VCaP (cell line): ENCODE results near the gene CLDN18.

Experiments used
- H3K27ac ChIP-seq: fragments of 450-650 bp; 2 replicates; pipeline ENCODE4 v1.5.1; 2017
- TF ChIP-seq, protein P1 (sequence below): fragments of 450-650 bp; conservative IDR thresholded peaks from 2 replicates; pipeline ENCODE4 v1.5.1; 2017; ENCODE audit warnings: mild to moderate bottlenecking, moderate library complexity

The CLDN18 gene

DNA sequence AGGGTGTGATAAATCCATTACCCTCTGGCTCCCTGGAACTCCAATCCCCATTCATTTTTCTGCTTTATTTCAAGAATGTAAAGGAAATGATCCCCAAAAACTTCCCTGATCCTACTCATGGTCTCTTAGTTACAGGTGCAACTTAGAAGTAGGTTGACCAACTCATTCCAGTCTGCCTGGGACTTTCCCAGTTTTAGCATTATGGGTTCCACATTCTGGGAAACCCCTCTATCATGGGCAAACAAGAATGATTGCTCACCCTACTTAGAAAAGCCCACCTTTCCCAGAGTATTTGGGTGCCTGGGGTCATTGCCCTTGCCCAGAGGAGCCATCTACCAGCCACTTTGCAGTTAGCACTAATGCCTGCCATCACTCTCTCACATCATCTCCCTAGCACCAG is 15.6 kb downstream of the CLDN18 start:
- no peak overlapping the region for H3K27ac ChIP-seq
- TF ChIP-seq, protein P1, sequence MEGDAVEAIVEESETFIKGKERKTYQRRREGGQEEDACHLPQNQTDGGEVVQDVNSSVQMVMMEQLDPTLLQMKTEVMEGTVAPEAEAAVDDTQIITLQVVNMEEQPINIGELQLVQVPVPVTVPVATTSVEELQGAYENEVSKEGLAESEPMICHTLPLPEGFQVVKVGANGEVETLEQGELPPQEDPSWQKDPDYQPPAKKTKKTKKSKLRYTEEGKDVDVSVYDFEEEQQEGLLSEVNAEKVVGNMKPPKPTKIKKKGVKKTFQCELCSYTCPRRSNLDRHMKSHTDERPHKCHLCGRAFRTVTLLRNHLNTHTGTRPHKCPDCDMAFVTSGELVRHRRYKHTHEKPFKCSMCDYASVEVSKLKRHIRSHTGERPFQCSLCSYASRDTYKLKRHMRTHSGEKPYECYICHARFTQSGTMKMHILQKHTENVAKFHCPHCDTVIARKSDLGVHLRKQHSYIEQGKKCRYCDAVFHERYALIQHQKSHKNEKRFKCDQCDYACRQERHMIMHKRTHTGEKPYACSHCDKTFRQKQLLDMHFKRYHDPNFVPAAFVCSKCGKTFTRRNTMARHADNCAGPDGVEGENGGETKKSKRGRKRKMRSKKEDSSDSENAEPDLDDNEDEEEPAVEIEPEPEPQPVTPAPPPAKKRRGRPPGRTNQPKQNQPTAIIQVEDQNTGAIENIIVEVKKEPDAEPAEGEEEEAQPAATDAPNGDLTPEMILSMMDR: no peak

DNA sequence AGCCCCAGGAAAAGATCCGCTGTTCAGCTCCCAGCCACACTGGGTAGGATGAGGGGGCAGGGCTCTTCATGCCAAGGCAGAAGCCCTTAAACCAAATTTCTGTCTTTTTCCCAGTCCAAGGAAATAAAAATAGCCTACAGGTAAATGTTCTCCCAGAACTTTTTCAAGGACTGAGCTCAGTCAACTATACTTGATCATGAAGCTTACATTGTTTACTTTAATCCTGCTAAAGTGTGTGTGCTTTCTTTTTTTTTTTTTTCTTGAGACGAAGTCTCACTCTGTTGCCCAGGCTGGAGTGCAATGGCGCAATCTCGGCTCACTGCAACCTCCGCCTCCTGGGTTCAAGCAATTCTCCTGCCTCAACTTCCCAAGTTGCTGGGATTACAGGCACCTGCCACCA is 17.9 kb downstream of the CLDN18 start:
- H3K27ac ChIP-seq: no peak overlapping the region
- TF ChIP-seq, protein P1: no peak

DNA sequence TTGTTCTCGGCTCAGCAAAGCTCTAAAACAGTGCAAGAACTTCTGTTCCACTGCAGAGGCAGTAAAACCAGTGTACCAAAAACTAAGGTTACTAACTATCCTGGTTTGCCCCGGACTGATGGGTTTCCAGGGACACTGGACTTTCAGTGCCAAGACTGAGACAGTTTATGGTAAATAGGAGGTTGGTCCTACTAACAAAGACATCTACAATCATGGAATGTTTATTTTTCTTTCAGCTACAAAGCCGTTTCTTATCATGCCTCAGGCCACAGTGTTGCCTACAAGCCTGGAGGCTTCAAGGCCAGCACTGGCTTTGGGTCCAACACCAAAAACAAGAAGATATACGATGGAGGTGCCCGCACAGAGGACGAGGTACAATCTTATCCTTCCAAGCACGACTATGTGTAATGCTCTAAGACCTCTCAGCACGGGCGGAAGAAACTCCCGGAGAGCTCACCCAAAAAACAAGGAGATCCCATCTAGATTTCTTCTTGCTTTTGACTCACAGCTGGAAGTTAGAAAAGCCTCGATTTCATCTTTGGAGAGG is 20.8 kb downstream of the CLDN18 start:
- TF ChIP-seq, protein P1: no peak
- H3K27ac ChIP-seq: no peak overlapping the region

DNA sequence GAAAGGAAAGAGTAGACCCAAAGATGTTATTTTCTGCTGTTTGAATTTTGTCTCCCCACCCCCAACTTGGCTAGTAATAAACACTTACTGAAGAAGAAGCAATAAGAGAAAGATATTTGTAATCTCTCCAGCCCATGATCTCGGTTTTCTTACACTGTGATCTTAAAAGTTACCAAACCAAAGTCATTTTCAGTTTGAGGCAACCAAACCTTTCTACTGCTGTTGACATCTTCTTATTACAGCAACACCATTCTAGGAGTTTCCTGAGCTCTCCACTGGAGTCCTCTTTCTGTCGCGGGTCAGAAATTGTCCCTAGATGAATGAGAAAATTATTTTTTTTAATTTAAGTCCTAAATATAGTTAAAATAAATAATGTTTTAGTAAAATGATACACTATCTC is 21.6 kb downstream of the CLDN18 start:
- no peak overlapping the region for H3K27ac ChIP-seq
- TF ChIP-seq, protein P1: no peak

DNA sequence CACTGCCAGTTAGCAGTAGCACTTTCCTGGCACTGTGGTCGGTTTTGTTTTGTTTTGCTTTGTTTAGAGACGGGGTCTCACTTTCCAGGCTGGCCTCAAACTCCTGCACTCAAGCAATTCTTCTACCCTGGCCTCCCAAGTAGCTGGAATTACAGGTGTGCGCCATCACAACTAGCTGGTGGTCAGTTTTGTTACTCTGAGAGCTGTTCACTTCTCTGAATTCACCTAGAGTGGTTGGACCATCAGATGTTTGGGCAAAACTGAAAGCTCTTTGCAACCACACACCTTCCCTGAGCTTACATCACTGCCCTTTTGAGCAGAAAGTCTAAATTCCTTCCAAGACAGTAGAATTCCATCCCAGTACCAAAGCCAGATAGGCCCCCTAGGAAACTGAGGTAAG is 22.6 kb downstream of the CLDN18 start:
- TF ChIP-seq, protein P1: no peak
- H3K27ac ChIP-seq: no peak overlapping the region

DNA sequence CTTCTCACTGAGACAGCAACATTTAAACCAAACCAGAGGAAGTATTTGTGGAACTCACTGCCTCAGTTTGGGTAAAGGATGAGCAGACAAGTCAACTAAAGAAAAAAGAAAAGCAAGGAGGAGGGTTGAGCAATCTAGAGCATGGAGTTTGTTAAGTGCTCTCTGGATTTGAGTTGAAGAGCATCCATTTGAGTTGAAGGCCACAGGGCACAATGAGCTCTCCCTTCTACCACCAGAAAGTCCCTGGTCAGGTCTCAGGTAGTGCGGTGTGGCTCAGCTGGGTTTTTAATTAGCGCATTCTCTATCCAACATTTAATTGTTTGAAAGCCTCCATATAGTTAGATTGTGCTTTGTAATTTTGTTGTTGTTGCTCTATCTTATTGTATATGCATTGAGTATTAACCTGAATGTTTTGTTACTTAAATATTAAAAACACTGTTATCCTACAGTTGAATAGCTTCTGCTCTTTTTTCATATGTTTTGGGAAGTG is 23.3 kb downstream of the CLDN18 start:
- TF ChIP-seq, protein P1: no peak
- no peak overlapping the region for H3K27ac ChIP-seq

DNA sequence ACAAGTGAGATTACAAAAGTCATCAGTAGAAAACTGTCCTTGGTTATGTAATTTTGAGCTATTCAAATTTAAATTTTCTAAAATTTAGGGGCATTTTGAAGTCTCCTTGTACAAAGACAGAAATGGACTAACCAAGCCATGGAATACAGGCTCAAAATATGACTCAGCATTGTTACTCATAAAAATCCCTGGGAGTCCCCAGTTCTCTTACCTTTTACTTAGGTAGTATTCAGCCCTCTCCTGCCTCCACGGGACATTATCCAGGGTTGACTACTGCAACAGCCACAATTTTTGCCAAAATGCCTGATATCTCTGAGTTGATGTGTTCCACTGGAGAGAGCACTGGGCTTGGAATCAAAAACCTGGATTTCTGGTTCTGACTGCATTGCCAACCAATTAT is 25.0 kb downstream of the CLDN18 start:
- H3K27ac ChIP-seq: no peak overlapping the region
- TF ChIP-seq, protein P1: no peak

DNA sequence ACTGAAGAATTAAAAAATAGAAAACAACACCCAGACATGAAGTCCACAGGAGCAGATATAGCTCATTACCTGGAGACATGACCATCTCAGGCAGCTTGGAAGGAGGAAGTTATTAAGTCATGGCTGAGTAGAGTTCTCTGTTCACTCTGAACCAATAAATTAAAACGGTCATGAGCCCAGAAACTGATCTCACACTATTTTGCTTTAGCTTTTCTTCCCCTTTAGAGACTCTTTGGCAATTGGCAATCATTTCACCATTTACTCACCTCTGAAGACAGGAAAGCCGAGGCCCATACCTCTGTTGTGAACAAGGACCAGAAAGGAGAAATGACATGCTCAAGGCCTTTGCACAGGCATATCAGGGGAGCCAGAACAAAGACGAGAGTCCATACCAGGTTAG is 26.6 kb downstream of the CLDN18 start:
- TF ChIP-seq, protein P1: no peak
- no peak overlapping the region for H3K27ac ChIP-seq
